Natural killer cell (primary cell): ENCODE data around the gene PTX4. TPM values are rescaled to one million over a fixed set of nuclear protein-coding genes. Genes with fewer than 3 reads are reported as not detected.

ENCODE experiments used
- ATAC-seq, 3 donors: fragments of 150-1000 bp in 2 of 3; fragments of 200-7000 bp in 1 of 3; cut with Tn5 transposase; 1 replicate in 1 of 3; 2 replicates in 2 of 3; pipeline ENCODE4 v1.10.0; 2021; ENCODE audit warnings: mild to moderate bottlenecking in 2 of 3, moderate library complexity in 2 of 3
- DNase-seq, 2 donors: peaks; one replicate each; pipeline versions ENCODE4 v3.0.0 to v3.0.0-alpha.2; 2013 to 2021; ENCODE audit warnings: mixed read lengths in 1 of 2
- H3K27ac ChIP-seq: one replicate; pipeline ENCODE4 v1.5.1; 2013; ENCODE audit warnings: mild to moderate bottlenecking, low read length
- H3K27me3 ChIP-seq: one replicate; pipeline ENCODE4 v1.6.1; 2013; ENCODE audit warnings: low read length; ENCODE audit not compliant: control insufficient read depth, insufficient read depth
- H3K36me3 ChIP-seq: one replicate; pipeline ENCODE4 v1.6.1; 2013; ENCODE audit warnings: low read length; ENCODE audit not compliant: control insufficient read depth, insufficient read depth
- H3K4me1 ChIP-seq: one replicate; pipeline ENCODE4 v1.6.1; 2013; ENCODE audit warnings: low read length; ENCODE audit not compliant: control insufficient read depth, insufficient read depth
- H3K4me3 ChIP-seq: one replicate; pipeline ENCODE4 v1.5.1; 2013; ENCODE audit warnings: low read length
- H3K9me3 ChIP-seq: one replicate; pipeline ENCODE4 v1.6.1; 2013; ENCODE audit warnings: low read length; ENCODE audit not compliant: control insufficient read depth, insufficient read depth
- H3K27ac Mint-ChIP-seq, 2 donors: one replicate each; pipeline ENCODE4 v1.8.0; 2022; ENCODE audit warnings: mild to moderate bottlenecking in 2 of 2, mixed read lengths in 2 of 2, moderate library complexity in 1 of 2
- H3K27me3 Mint-ChIP-seq, 2 donors: one replicate each; pipeline ENCODE4 v1.8.0; 2022; ENCODE audit warnings: low read depth in 2 of 2, mixed read lengths in 2 of 2
- H3K36me3 Mint-ChIP-seq: one replicate; pipeline ENCODE4 v1.8.0; 2022; ENCODE audit warnings: mixed read lengths
- H3K4me1 Mint-ChIP-seq, 2 donors: one replicate each; pipeline ENCODE4 v1.8.0; 2022; ENCODE audit warnings: mixed read lengths in 2 of 2
- H3K4me3 Mint-ChIP-seq: one replicate; pipeline ENCODE4 v1.8.0; 2022; ENCODE audit warnings: mild to moderate bottlenecking, moderate library complexity, mixed read lengths
- H3K9me3 Mint-ChIP-seq, 2 donors: one replicate each; pipeline ENCODE4 v1.8.0; 2022; ENCODE audit warnings: mixed read lengths in 2 of 2
- WGBS: methylation state at CpG from one replicate; pipeline ENCODE4 v1.1.7; 2013; ENCODE audit warnings: missing lambda C conversion rate; ENCODE audit not compliant: insufficient coverage; 5-methylcytosine and 5-hydroxymethylcytosine counted together
- intact Hi-C: fragments of 100-400 bp; cut with micrococcal nuclease; formaldehyde crosslinking; loops from one replicate; pipeline ENCODE4 v1.14.2; 2022
- total RNA-seq, 4 donors: library from RNA; stranded (reverse); fragments of 120-200 nt in 1 of 4; gene quantifications; one replicate each; pipeline versions ENCODE4 v1.2.3 to v1.2.4, GENCODE V29; 2013 to 2022
- TF ChIP-seq, protein P1 (sequence below): fragments of 200-600 bp; IDR thresholded peaks from one replicate; pipeline ENCODE4 v1.8.0; 2022; ENCODE audit warnings: antibody characterized with exemption

Gene PTX4
- total RNA-seq, 3 donors from 2014 or later (not counting 1 experiment from before 2014, with no cell fraction given): 0.31 TPM; not detected in 2

DNA sequence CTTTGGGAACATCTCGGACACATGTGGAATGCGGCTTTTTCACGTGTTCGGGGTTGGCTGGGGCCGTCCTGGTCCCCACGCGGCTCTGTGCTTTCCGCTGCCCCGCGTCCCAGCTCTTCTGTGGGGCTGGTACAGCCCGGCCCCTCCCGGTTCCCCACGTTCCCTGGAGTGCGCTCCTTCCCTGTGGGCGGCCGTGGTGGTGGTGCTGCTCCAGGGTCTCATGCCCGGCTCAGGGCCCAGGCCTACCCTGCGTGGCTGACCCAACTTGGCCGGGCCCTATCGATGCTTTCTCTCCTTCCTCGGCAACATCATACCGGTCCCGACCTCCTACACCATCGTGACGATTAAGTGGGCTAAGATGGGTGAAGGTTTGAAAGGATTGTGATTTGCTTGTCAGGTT, 7.7 kb upstream of the PTX4 start:
- DNase-seq (no peak), ATAC-seq (no peak)
- no peaks in the 10 kb centered on the region for H3K36me3 Mint-ChIP-seq
- Histone ChIP-seq H3K27me3 (no peaks in the 10 kb centered on the region), H3K27ac (no peak overlapping the region), H3K4me1 (peaks cover 23% of the 10 kb centered on the region), H3K9me3 (no peaks in the 10 kb centered on the region), H3K4me3 (no peak overlapping the region), H3K36me3 (peaks cover 24% of the 10 kb centered on the region)
- TF ChIP-seq, protein P1, sequence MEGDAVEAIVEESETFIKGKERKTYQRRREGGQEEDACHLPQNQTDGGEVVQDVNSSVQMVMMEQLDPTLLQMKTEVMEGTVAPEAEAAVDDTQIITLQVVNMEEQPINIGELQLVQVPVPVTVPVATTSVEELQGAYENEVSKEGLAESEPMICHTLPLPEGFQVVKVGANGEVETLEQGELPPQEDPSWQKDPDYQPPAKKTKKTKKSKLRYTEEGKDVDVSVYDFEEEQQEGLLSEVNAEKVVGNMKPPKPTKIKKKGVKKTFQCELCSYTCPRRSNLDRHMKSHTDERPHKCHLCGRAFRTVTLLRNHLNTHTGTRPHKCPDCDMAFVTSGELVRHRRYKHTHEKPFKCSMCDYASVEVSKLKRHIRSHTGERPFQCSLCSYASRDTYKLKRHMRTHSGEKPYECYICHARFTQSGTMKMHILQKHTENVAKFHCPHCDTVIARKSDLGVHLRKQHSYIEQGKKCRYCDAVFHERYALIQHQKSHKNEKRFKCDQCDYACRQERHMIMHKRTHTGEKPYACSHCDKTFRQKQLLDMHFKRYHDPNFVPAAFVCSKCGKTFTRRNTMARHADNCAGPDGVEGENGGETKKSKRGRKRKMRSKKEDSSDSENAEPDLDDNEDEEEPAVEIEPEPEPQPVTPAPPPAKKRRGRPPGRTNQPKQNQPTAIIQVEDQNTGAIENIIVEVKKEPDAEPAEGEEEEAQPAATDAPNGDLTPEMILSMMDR: no peak
- 93% methylated on average over 25 of the region's 25 CpGs for WGBS
- no peak overlapping the region for H3K27ac Mint-ChIP-seq
- H3K4me3 Mint-ChIP-seq: no peak overlapping the region
- peaks cover 9 to 16% of the 10 kb centered on the region in 2 donors for H3K4me1 Mint-ChIP-seq
- no peaks in the 10 kb centered on the region for H3K9me3 Mint-ChIP-seq
- intact Hi-C loops: no loop called here
- no peaks in the 10 kb centered on the region for H3K27me3 Mint-ChIP-seq

GRCh38 chr16:1495889-1496262, 7.1 kb upstream of the PTX4 start:
- WGBS: 95% methylated on average over 25 of the region's 25 CpGs
- H3K9me3 Mint-ChIP-seq: no peaks in the 10 kb centered on the region
- H3K4me1 Mint-ChIP-seq: peaks cover 9 to 16% of the 10 kb centered on the region in 2 donors
- H3K36me3 Mint-ChIP-seq: no peaks in the 10 kb centered on the region
- Histone ChIP-seq H3K4me3 (no peak overlapping the region), H3K9me3 (no peaks in the 10 kb centered on the region), H3K27me3 (no peaks in the 10 kb centered on the region), H3K36me3 (peaks cover 20% of the 10 kb centered on the region), H3K27ac (no peak overlapping the region), H3K4me1 (peaks cover 23% of the 10 kb centered on the region)
- peak overlapping the region; percentile 37 for H3K4me3 Mint-ChIP-seq
- ATAC-seq (no peak), DNase-seq (no peak)
- TF ChIP-seq, protein P1: no peak
- intact Hi-C loops: no loop called here
- H3K27ac Mint-ChIP-seq: no peak overlapping the region
- H3K27me3 Mint-ChIP-seq: no peaks in the 10 kb centered on the region

DNA sequence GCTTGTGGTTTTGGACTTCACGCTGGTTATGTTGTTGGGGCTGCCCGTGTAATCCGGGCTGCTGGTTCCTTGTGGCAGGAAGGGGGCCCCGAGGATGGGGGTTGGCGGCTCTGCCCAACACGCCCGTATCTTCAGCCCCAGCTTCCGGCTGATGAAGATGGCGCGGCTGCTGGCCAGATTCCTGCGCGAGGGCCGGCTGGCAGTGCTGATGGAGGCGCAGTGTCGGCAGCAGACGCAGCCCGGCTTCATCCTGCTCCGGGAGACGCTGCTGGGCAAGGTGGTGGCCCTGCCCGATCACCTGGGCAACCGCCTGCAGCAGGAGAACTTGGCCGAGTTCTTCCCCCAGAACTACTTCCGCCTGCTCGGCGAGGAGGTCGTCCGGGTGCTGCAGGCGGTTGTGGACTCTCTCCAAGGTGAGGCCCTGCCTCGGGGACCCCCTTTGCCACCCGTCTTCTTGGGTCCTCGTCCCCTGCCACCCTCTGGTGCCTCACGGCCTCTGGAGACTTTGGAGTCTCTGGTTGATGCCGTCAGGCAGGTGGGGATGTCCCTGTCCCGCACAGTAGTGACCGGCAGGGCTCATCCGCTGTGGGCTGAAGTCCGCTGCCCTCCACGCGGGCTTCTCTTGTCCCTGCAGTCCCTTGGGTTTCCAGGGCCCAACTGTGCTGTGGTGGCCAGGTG, 6.6 kb upstream of the PTX4 start:
- H3K4me1 ChIP-seq: peaks cover 23% of the 10 kb centered on the region
- no peak for DNase-seq
- Mint-ChIP-seq H3K4me3 (peak overlapping the region; percentile 42), H3K4me1 (peaks cover 9 to 16% of the 10 kb centered on the region in 2 donors), H3K27me3 (no peaks in the 10 kb centered on the region), H3K9me3 (no peaks in the 10 kb centered on the region), H3K36me3 (no peaks in the 10 kb centered on the region), H3K27ac (no peak overlapping the region)
- no peak overlapping the region for H3K27ac ChIP-seq
- no peaks in the 10 kb centered on the region for H3K9me3 ChIP-seq
- intact Hi-C loops: no loop called here
- no peak overlapping the region for H3K4me3 ChIP-seq
- H3K36me3 ChIP-seq: peaks cover 16% of the 10 kb centered on the region
- TF ChIP-seq, protein P1: no peak
- no peaks in the 10 kb centered on the region for H3K27me3 ChIP-seq
- no peak for ATAC-seq
- WGBS: 94% methylated on average over 39 of the region's 39 CpGs

GRCh38 chr16:1494711-1495110, 6.0 kb upstream of the PTX4 start:
- intact Hi-C loops: no loop called here
- Histone ChIP-seq H3K4me3 (no peak overlapping the region), H3K27ac (no peak overlapping the region), H3K9me3 (no peaks in the 10 kb centered on the region), H3K4me1 (peaks cover 23% of the 10 kb centered on the region), H3K36me3 (peaks cover 12% of the 10 kb centered on the region), H3K27me3 (no peaks in the 10 kb centered on the region)
- H3K27ac Mint-ChIP-seq: no peak overlapping the region
- ATAC-seq: no peak
- H3K4me1 Mint-ChIP-seq: peaks cover 9 to 16% of the 10 kb centered on the region in 2 donors
- H3K9me3 Mint-ChIP-seq: no peaks in the 10 kb centered on the region
- TF ChIP-seq, protein P1: no peak
- no peak for DNase-seq
- H3K27me3 Mint-ChIP-seq: no peaks in the 10 kb centered on the region
- 96% methylated on average over 13 of the region's 13 CpGs for WGBS
- H3K36me3 Mint-ChIP-seq: no peaks in the 10 kb centered on the region
- peak overlapping the region; percentile 42 for H3K4me3 Mint-ChIP-seq
